ENCODE measurements around the gene TM9SF4.

Gene TM9SF4

DNA sequence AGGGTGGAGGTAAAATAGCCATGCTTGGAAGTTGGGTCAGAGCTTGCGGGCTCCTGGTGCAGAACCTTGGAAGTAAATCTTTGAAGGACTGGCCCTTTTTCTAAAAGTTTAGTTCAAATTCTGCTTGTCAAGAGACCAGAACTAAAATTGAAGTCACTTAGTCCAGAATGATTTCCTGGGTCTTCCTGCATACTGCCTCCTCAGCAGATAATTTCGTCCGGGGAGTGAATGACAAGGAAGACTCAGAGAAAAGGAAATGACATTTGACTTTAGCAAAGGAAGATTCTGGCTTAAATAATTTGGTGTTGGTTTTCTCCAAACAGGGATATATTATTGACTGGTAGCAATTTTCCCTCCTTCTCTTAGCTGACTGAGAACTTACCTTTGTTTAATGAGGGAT is 1.2 kb downstream of the TM9SF4 start:
- H3K36me3 ChIP-seq (ENCODE audit: control insufficient read depth in 2 of 2, insufficient read depth in 1 of 2, low read length in 2 of 2), result peaks cover 0 to 15% of the 10 kb centered on the region in 2 experiments; a peak in 1 of 3 replicates
- ChIA-PET CTCF (interaction anchor here (2.1 kb wide), 1 partner anchor 19 kb away, joined by 12 read pairs; no protein-coding TSS in a partner anchor), POLR2A (interaction anchor here (0.6 to 1.7 kb wide), 2 partner anchors 13 to 46 kb away, joined by 3 read pairs; no protein-coding TSS in a partner anchor)
- no peaks in the 10 kb centered on the region for H3K9me3 ChIP-seq (ENCODE audit: control insufficient read depth, insufficient read depth, low read depth, low read length)
- H3K27ac ChIP-seq (ENCODE audit: extremely low read depth, low read depth, low read length), result no peak overlapping the region
- 0 out of 2 replicates have a peak, but pooled peaks cover 3% of the 10 kb centered on the region for H3K4me1 ChIP-seq (ENCODE audit: control insufficient read depth, insufficient read depth, low read length)
- peak overlapping the region; percentile 87 for H3K4me3 ChIP-seq (ENCODE audit: low read depth, low read length)
- TF ChIP-seq ZNF548 (tag by site-specific recombination; IDR thresholded peaks at IDR 0.05) (no peak), ZNF529 (tag by site-specific recombination; IDR thresholded peaks at IDR 0.05; ENCODE audit: insufficient replicate concordance) (no peak), ZBTB48 (tag by site-specific recombination; IDR thresholded peaks at IDR 0.05) (no peak), AEBP2 (tag by site-specific recombination; IDR thresholded peaks at IDR 0.05; ENCODE audit: borderline replicate concordance) (no peak), ZNF394 (tag by site-specific recombination; IDR thresholded peaks at IDR 0.05; ENCODE audit: borderline replicate concordance) (no peak), ZFP37 (tag by site-specific recombination; IDR thresholded peaks at IDR 0.05) (no peak), ZNF121 (tag by site-specific recombination; IDR thresholded peaks at IDR 0.05) (no peak), KLF8 (tag by site-specific recombination; IDR thresholded peaks at IDR 0.05) (no peak), ZNF654 (tag by site-specific recombination; IDR thresholded peaks at IDR 0.05; ENCODE audit: low read depth) (no peak), ZBTB44 (tag by site-specific recombination; IDR thresholded peaks at IDR 0.05) (no peak), ZNF768 (tag by site-specific recombination; IDR thresholded peaks at IDR 0.05) (no peak)

- ChIA-PET CTCF (interaction anchor here (2.1 kb wide), 1 partner anchor 19 kb away, joined by 12 read pairs; no protein-coding TSS in a partner anchor), POLR2A (no interaction called here)
- H3K9me3 ChIP-seq (ENCODE audit: control insufficient read depth, insufficient read depth, low read depth, low read length), result no peaks in the 10 kb centered on the region
- H3K4me1 ChIP-seq (ENCODE audit: control insufficient read depth, insufficient read depth, low read length), result 0 out of 2 replicates have a peak, but pooled peaks cover 3% of the 10 kb centered on the region
- H3K36me3 ChIP-seq (ENCODE audit: control insufficient read depth in 2 of 2, insufficient read depth in 1 of 2, low read length in 2 of 2), result peaks cover 0 to 15% of the 10 kb centered on the region in 2 experiments; a peak in 1 of 3 replicates
- H3K27ac ChIP-seq (ENCODE audit: extremely low read depth, low read depth, low read length), result no peak overlapping the region
- no peak overlapping the region for H3K4me3 ChIP-seq (ENCODE audit: low read depth, low read length)
- no peak for TF ChIP-seq GLI2 (tag by site-specific recombination; IDR thresholded peaks at IDR 0.05; ENCODE audit: borderline replicate concordance, low read depth)
- no peak for TF ChIP-seq ZNF37A (tag by site-specific recombination; IDR thresholded peaks at IDR 0.05)
- no peak for TF ChIP-seq ZNF670 (tag by site-specific recombination; IDR thresholded peaks at IDR 0.05; ENCODE audit: low read depth)
- no peak for TF ChIP-seq MZF1 (tag by site-specific recombination; IDR thresholded peaks at IDR 0.05; ENCODE audit: borderline replicate concordance)
- TF ChIP-seq TCF7L2 (IDR thresholded peaks at IDR 0.05; ENCODE audit: borderline replicate concordance, low read depth, low read length), result no peak
- no peak for TF ChIP-seq ZNF335 (tag by site-specific recombination; conservative IDR thresholded peaks at IDR 0.05)
- TF ChIP-seq, protein P1, sequence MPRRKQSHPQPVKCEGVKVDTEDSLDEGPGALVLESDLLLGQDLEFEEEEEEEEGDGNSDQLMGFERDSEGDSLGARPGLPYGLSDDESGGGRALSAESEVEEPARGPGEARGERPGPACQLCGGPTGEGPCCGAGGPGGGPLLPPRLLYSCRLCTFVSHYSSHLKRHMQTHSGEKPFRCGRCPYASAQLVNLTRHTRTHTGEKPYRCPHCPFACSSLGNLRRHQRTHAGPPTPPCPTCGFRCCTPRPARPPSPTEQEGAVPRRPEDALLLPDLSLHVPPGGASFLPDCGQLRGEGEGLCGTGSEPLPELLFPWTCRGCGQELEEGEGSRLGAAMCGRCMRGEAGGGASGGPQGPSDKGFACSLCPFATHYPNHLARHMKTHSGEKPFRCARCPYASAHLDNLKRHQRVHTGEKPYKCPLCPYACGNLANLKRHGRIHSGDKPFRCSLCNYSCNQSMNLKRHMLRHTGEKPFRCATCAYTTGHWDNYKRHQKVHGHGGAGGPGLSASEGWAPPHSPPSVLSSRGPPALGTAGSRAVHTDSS (tag by site-specific recombination; IDR thresholded peaks at IDR 0.05), result no peak
- TF ChIP-seq REST (tag by site-specific recombination; IDR thresholded peaks at IDR 0.05), result no peak
- TF ChIP-seq ZNF302 (tag by site-specific recombination; IDR thresholded peaks at IDR 0.05; ENCODE audit: low read depth), result no peak
- TF ChIP-seq ZNF394 (tag by site-specific recombination; IDR thresholded peaks at IDR 0.05; ENCODE audit: borderline replicate concordance), result no peak
- TF ChIP-seq ZNF24 (tag by site-specific recombination; IDR thresholded peaks at IDR 0.05), result no peak
- TF ChIP-seq GLI4 (tag by site-specific recombination; IDR thresholded peaks at IDR 0.05), result no peak
- TF ChIP-seq SP2 (tag by site-specific recombination; IDR thresholded peaks at IDR 0.05), result no peak
- TF ChIP-seq, protein P2, sequence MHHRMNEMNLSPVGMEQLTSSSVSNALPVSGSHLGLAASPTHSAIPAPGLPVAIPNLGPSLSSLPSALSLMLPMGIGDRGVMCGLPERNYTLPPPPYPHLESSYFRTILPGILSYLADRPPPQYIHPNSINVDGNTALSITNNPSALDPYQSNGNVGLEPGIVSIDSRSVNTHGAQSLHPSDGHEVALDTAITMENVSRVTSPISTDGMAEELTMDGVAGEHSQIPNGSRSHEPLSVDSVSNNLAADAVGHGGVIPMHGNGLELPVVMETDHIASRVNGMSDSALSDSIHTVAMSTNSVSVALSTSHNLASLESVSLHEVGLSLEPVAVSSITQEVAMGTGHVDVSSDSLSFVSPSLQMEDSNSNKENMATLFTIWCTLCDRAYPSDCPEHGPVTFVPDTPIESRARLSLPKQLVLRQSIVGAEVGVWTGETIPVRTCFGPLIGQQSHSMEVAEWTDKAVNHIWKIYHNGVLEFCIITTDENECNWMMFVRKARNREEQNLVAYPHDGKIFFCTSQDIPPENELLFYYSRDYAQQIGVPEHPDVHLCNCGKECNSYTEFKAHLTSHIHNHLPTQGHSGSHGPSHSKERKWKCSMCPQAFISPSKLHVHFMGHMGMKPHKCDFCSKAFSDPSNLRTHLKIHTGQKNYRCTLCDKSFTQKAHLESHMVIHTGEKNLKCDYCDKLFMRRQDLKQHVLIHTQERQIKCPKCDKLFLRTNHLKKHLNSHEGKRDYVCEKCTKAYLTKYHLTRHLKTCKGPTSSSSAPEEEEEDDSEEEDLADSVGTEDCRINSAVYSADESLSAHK (tag by site-specific recombination; IDR thresholded peaks at IDR 0.05), result no peak
Observed at GRCh38 chr20:32111156-32111686, 1.7 kb downstream of the TM9SF4 start.
